Measurements from ENCODE around the gene HBD.
"Not testable (repeated sequence)": the region's sequence is repeated elsewhere in the genome, so short reads cannot be mapped to it uniquely, and the experiment has no call there.

The HBD gene

GRCh38 chr11:5253440-5253839, 19.2 kb upstream of the HBD start:
- not testable (repeated sequence) for DNase-seq (ENCODE audit: low read depth in 2 of 3, low spot score in 2 of 3)

GRCh38 chr11:5252919-5253265, 18.6 kb upstream of the HBD start:
- no peak for DNase-seq (ENCODE audit: low read depth in 2 of 3, low spot score in 2 of 3)

- DNase-seq (ENCODE audit: low read depth in 2 of 3, low spot score in 2 of 3) = no peak
These were observed 18.1 kb upstream of the HBD start for GRCh38 chr11:5252192-5252918.

GRCh38 chr11:5251746-5252145, 17.5 kb upstream of the HBD start:
- no peak for DNase-seq (ENCODE audit: low read depth in 2 of 3, low spot score in 2 of 3)

GRCh38 chr11:5250543-5251204, 16.4 kb upstream of the HBD start:
- DNase-seq (ENCODE audit: low read depth in 2 of 3, low spot score in 2 of 3) = no peak

GRCh38 chr11:5249807-5250396, 15.6 kb upstream of the HBD start, which contains the start of gene HBG1:
Gene HBG1 (minus strand): TSS chr11:5249857. CDS start chr11:5249804, 53 bp downstream.
- DNase-seq (ENCODE audit: low read depth in 2 of 3, low spot score in 2 of 3) = not testable (repeated sequence)

- not testable (repeated sequence) for DNase-seq (ENCODE audit: low read depth in 2 of 3, low spot score in 2 of 3)
These were observed 14.2 kb upstream of the HBD start for GRCh38 chr11:5248498-5248897.

DNA sequence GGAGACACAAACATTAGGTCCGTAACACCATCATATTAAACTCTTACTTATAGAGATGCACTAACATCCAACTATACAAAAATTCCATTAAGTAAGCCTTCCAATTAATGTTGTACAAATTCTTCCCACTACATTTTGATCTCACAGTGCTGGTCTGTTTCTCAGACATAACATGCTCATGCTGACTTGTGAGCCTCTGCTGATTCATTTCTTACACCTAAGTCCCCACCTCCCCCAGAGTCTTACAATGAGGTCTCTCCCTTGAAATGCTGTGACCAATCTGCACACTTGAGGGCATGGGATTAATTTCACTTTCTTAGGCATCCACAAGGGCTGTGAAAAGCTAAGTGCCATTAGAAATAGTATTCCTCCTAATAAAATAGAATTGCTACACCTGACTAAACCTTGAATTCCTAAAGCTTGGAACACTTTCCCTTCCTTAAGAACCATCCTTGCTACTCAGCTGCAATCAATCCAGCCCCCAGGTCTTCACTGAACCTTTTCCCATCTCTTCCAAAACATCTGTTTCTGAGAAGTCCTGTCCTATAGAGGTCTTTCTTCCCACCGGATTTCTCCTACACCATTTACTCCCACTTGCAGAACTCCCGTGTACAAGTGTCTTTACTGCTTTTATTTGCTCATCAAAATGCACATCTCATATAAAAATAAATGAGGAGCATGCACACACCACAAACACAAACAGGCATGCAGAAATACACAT, 13.3 kb upstream of the HBD start:
- no peak for DNase-seq (ENCODE audit: low read depth in 2 of 3, low spot score in 2 of 3)

DNA sequence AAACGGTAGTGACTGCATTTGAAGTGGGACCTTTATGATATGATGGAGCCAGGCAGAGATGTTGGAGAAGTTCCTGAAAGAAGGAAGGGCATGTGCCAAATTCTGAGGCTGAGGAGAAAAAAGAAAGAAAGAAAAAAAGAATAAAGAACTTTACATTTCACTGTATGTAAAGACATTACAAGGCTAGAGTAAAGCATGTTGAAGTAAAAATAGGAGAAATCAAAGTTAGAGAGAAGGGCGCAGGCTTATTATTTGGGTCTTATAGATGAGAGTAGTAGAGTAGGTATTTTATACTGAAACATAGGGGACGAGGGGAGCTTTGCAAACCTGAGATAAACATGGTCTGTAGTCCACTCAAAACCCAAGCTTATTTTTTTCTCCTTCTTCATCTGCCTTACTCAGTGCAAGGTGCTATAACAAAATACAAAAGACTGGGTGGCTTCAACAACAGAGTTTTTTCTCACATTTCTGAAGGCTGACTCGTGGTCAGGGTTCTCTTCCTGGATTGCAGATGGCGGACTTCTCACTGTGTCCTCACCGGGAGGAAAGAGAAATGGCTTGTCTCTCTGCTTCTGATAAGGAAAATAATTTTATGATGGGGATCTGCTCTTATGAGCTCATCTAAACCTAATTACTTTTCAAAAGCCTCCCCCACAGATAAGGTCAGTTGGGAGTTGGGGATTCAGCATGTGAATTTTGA, 12.6 kb upstream of the HBD start:
- DNase-seq (ENCODE audit: low read depth in 2 of 3, low spot score in 2 of 3) = no peak

DNA sequence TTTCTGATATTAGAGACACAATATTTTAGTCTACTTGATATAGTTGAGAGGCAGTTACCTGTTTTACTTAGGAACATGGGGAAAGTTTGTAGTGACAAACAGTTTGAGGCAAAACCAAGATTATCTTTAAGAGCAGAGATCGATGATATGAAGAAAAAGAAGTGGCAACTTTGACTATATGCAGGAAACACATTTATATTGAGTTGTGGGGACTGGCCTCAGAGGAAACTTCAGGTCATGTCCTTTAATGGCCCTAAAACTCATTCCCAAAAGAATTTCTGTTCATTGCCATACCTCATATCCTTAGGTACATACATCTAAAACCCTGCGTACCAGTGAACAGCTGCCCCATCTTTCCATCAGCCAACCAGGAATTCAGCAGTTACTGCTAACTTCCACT, 10.9 kb upstream of the HBD start:
- no peak for DNase-seq (ENCODE audit: low read depth in 2 of 3, low spot score in 2 of 3)

DNA sequence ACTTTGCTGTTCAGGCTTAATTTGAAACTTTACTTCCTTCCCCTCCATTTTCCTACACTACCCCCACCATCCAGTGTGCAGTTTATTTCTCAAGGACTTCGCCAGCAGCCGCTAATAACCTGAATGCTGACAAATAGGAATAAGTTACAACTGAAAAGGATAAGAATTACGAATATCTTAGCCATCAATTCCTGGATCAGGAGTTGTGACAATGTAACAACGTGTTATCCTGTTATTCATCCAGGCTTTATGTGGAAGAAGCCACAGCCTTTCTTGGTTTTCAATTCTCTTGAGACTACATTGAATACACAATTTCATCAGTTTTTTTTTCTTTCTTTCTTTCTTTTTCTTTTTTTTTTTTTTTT, 9.5 kb upstream of the HBD start:
- DNase-seq (ENCODE audit: low read depth in 2 of 3, low spot score in 2 of 3) = no peak

DNA sequence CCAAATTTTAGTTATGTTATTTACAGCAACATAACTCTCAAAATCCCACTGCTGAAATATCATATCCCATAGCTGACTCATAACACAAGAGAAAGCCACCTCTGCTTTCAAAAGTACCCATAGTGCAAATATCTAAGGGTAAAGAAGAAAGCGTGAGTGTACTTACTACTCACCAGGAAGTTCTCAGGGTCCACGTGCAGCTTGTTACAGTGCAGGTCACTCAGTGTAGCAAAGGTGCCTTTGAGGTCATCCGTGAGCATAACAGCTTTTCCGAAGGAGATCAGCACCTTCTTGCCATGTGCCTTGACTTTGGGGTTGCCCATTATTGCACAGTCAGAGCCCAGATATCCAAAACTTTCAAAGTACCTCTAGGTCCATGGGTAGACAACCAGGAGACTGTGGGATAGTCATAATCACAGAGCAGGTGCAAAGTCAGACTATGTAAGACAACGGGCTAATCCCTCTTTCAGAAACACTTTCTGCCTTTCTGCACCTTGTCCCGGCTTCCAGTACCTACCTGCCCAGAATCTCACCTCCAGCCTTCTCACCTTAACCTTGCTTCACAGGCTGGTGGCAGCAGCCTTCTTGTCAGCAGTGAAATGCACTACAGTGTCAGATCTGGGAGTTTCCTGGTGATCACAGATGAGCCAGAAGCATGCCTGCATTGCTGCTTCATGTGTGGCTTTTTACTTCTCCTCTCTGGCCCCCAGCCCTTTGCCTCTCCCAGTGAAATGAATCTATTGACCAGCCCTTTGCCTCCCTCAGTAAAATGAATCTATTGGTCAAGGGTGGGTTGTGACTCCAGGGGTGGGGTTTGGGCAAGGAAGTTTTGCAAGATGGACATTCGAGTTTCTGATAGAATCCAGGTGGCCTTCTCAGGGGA, 8.9 kb upstream of the HBD start:
- DNase-seq (ENCODE audit: low read depth in 2 of 3, low spot score in 2 of 3) = no peak

DNA sequence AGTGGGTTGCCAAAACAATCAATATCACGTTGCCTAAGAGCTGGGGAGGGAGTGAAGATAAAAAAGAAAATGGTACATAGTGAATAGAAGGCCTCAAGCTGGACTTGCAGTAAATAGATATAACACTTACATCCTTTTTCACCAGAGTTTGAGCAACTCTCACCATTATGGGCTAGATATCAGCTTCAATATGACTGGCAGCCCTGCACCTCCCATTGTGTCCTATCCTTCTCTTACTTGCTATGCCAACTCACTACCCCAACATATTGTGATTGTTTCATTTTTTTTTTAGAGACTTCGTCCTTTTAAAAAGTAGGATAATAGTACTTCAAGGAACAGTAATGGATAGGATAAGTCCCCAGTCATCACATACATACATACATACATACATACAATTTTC, 7.9 kb upstream of the HBD start:
- DNase-seq (ENCODE audit: low read depth in 2 of 3, low spot score in 2 of 3) = no peak

DNA sequence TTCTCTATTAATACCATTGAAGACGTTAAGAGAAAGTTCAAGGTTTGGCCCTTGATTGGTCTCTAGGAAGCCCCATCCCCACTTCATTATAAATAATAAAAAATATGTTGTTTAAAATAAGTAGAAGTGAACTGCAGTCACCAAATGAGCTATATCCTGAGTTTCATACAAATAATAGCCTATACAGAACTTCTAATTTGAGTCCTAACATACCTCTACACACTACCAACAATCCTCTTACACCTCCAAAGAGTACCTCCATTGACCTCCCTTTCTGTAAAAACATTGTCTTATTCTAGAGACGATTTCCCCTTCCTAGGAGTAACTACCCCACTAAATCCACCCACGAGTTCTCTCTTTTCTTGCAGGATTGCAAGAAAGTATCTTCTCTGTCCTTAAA, 7.2 kb upstream of the HBD start:
- no peak for DNase-seq (ENCODE audit: low read depth in 2 of 3, low spot score in 2 of 3)

DNA sequence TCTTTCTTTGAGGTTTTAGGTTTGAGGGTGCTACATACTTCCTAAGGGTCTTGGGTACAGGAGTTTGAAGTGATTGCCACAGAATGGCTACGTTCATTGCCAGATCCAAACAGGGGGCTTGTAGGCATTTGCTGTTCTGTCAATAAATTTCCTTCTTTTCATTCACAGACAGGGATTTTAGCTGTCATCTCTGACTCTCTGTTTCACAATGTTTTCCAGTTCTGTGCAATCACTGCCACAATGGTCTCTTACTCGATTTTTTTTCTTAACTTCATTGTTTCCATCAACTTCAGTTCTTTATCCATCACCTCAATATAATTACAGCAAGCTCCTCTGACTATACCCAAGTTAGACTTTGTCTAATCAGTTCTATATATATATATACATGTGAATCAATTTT, 6.2 kb upstream of the HBD start:
- no peak for DNase-seq (ENCODE audit: low read depth in 2 of 3, low spot score in 2 of 3)

GRCh38 chr11:5240056-5240455, 5.8 kb upstream of the HBD start:
- no peak for DNase-seq (ENCODE audit: low read depth in 2 of 3, low spot score in 2 of 3)

DNA sequence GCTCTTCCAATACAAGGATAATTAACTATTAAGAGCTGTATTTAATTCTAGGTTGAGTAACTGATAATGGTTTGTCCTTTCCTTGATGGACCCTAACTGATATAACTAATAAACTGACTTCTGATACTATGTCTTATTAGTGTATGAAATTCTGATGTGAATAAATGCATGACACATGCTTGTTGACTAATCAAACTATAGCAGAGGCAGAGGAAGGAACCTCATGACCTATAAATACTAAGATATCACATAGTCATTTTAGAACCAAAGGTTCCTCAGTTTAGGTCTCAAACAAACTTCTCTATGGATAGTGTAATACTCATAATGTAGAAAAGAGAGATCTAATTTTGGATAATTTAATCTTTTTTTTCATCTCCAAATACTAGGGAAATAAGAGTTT, 4.8 kb upstream of the HBD start:
- DNase-seq (ENCODE audit: low read depth in 2 of 3, low spot score in 2 of 3) = no peak

GRCh38 chr11:5238486-5238885, 4.2 kb upstream of the HBD start:
- no peak for DNase-seq (ENCODE audit: low read depth in 2 of 3, low spot score in 2 of 3)

DNA sequence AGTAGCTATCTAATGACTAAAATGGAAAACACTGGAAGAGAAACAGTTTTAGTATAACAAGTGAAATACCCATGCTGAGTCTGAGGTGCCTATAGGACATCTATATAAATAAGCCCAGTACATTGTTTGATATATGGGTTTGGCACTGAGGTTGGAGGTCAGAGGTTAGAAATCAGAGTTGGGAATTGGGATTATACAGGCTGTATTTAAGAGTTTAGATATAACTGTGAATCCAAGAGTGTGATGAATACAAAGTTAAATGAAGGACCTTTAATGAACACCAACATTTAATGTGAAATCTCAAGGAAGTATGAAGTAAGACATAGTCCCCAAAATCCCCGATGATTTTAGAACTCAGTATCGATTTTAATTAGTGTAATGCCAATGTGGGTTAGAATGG, 3.1 kb upstream of the HBD start:
- no peak for DNase-seq (ENCODE audit: low read depth in 2 of 3, low spot score in 2 of 3)

DNA sequence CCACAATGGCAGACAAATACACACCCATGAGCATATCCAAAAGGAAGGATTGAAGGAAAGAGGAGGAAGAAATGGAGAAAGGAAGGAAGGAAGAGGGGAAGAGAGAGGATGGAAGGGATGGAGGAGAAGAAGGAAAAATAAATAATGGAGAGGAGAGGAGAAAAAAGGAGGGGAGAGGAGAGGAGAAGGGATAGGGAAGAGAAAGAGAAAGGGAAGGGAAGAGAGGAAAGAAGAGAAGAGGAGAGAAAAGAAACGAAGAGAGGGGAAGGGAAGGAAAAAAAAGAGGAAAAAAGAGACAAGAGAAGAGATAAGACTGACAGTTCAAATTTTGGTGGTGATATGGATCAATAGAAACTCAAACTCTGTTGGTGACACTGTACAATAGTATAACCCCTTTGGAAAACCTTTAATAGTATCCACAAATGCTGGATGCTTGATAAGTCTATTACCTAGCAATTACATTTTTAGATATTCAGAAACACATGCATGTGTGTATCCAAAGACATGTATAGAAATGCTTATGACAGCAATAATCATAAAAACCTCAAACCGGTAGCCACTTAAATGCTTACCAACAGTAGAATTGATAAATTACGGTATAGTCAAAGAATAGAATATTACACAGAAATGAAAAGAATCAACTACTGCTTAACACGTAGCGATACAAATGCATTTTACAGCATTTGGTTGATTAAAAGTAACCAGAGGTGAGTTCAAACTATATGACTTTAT, 1.2 kb upstream of the HBD start:
- DNase-seq (ENCODE audit: low read depth in 2 of 3, low spot score in 2 of 3) = no peak

Data from activated CD8-positive, alpha-beta memory T cell treated with anti-CD3 and anti-CD28 coated beads for 48 hours (primary cell).